SU-DHL-6 (cell line): ENCODE measurements around the gene ANO7.

Source experiments
- CTCF ChIP-seq: fragments of 200-600 bp; sonication (generic); IDR thresholded peaks from one replicate; pipeline ENCODE4 v1.5.1; 2017; ENCODE audit warnings: antibody characterized with exemption, mild to moderate bottlenecking, low read length, moderate library complexity; ENCODE audit not compliant: insufficient read depth, poor library complexity, severe bottlenecking
- EZH2phosphoT487 ChIP-seq: fragments of 200-600 bp; sonication (generic), shearing (Covaris generic); conservative IDR thresholded peaks from 2 replicates; pipeline ENCODE4 v1.6.1; 2018; ENCODE audit warnings: mild to moderate bottlenecking, antibody characterized with exemption, low read length, moderate library complexity, mixed read lengths

- TF ChIP-seq CTCF = no peak
- no peak for TF ChIP-seq EZH2phosphoT487
Observed at GRCh38 chr2:241224851-241225438, 36.5 kb downstream of the ANO7 start.
